Stimulated activated CD4-positive, alpha-beta T cell treated with anti-CD3 and anti-CD28 coated beads, Interleukin-4, amount 100 ng/mL, for 24 hours (primary cell): ENCODE measurements around the gene TNFRSF12A.
A peak's percentile ranks its signal among the peaks of the same experiment; 100 is the strongest.

Experiments used
- DNase-seq: peaks from one replicate; pipeline ENCODE4 v3.0.0-alpha.2; 2020

The TNFRSF12A gene

DNA sequence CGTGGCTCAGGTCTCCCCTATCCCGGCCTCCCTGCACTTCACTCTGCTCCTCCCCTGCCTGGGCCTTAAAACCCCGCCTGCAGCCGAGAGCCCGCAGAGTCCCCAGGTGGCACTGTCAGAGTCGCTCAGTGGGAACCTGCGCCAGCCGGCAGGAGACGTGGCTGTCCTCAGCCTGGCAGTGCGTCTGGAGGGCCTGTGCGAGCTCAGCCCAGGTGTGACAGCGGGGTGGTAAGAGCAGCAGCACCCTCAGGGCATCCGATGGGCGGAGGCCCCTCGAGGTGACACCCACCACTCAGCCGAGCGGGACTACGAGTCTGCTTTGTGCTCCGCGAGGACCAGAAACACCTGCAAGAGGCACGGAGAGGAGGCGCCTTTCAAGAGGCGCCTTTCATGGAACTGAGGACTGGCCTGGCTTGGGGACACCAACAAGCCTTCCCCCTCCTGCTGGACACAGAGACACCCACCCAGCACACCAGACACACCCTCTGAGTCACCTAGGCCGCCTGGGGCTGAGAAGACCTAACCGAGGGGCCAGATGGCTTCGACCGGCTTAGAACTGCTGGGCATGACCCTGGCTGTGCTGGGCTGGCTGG is 7.2 kb upstream of the TNFRSF12A start, which contains the start of gene CLDN9:
CLDN9 (plus strand) TSS at position 96 of the 593 bp plus-strand sequence; CDS start at position 536, 440 bp downstream.
- no peak for DNase-seq

DNA sequence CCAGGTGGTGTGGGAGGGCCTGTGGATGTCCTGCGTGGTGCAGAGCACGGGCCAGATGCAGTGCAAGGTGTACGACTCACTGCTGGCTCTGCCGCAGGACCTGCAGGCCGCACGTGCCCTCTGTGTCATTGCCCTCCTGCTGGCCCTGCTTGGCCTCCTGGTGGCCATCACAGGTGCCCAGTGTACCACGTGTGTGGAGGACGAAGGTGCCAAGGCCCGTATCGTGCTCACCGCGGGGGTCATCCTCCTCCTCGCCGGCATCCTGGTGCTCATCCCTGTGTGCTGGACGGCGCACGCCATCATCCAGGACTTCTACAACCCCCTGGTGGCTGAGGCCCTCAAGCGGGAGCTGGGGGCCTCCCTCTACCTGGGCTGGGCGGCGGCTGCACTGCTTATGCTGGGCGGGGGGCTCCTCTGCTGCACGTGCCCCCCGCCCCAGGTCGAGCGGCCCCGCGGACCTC is 6.6 kb upstream of the TNFRSF12A start:
- DNase-seq = no peak

- DNase-seq = no peak
These were observed 6.0 kb upstream of the TNFRSF12A start for GRCh38 chr16:3013998-3014690.

- DNase-seq = no peak
These were observed 5.2 kb upstream of the TNFRSF12A start for GRCh38 chr16:3014971-3015370.

- DNase-seq = no peak
These were observed 4.2 kb upstream of the TNFRSF12A start for GRCh38 chr16:3015865-3016521.

DNA sequence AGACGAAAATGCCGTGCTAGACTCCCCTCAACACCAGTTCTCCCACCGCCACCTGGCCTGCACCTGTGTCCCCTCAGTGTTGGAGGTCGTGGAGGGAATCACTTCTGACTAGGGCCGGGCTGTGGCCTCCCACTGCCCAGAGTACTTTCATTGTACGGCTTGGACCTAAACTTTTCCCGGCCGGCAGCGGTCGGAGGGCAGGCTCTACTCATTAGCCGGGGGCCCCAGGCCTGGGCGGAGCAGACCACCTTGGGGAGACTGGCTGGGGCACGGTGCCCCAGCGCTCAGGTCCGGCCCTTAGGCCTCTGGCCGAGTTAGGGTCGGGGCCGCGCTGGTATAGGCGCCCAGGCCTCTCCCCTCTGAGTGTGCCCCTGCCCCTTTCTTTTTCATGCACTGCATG is 2.8 kb upstream of the TNFRSF12A start:
- no peak for DNase-seq

GRCh38 chr16:3017794-3018506 is 2.2 kb upstream of the TNFRSF12A start, which contains the start of gene CLDN6:
TSS of gene CLDN6 (minus strand) at chr16:3018183. CDS start at chr16:3016021, 2,162 bp downstream.
- no peak for DNase-seq

DNA sequence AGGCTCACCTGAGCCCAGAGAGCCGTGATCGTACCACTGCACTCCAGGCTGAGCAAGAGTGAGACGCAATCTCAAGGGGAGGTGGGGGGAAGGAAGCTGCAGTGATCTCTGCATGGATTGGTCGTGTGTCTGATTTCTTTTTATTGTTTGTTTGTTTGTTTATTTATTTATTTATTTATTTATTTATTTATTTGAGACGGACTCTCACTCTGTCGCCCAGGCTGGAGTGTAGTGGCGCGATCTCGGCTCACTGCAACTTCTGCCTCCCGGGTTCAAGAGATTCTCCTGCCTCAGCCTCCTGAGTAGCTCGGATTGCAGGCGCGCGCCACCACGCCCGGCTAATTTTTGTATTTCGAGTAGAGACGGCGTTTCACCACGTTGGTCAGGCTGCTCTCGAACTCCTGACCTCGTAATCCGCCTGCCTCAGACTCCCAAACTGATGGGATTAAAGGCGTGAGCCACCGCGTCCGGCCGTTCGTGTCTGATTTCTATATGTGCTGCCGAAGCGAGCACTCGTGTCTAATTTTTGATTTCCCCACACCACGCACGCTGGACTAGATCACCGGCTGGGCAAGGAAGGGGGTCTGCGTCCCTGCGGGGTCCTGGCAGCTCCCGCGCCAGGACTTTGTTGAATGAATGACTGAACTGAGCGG is 448 bp upstream of the TNFRSF12A start:
- no peak for DNase-seq

DNA sequence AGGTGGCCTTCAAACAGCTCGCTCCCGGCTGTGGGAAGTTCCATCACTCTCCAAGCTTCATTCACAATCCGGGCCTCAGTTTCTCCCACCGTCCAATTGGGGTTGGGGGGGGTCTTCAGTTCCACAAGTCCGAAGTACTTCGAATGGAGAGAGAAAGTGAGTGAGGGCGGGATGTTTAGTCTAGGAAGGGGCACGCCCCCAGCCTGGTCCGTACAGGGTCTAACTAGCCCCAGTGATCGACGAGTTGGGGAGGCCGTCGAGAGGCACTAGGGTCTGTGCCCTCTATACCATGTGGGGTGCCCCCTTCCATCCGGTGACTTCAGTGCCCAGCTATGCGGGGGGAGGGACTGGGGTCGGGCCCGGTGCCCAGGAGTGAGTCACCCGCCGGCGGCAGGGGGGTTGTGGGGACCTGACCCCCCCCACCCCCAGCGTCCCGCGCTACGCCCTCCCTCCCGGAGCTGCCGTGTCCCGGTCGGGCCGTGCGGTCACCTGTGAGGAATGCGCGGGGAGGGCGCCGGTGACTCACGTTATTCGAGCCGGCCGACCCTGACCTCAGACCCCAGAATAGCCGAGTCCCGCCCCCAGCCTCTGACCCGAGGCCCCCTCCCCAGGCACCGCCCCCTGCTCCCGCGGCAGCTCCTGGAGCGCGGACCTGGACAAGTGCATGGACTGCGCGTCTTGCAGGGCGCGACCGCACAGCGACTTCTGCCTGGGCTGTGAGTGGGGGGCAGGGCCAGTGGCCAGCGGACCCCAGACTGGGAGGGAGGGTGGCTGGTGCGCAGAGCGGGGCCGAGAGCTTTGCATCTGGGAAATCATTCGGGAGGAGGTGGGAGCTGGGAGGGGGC is 658 bp downstream of the TNFRSF12A start:
- DNase-seq = peak; percentile 52

GRCh38 chr16:3021449-3022207 is 1.5 kb downstream of the TNFRSF12A start:
- DNase-seq = peak; percentile 85

DNA sequence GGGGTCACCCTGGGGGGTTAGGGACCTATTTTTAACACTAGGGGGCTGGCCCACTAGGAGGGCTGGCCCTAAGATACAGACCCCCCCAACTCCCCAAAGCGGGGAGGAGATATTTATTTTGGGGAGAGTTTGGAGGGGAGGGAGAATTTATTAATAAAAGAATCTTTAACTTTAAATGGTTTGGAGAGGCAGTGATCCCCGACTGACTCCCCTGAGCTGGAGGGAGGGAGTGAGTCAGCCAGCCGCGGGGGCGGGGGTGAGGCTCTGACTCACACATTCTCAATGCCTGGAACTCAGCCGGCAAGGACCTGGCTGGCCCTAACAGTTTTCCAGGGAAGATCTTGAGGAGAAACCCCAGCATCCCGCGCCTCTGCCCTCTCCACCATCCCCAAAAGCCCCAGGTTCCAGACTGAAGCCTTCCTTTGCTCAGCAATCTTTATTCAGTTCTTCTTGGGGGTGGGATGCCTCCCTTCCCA is 2.1 kb downstream of the TNFRSF12A start:
- peak; percentile 93 for DNase-seq

DNA sequence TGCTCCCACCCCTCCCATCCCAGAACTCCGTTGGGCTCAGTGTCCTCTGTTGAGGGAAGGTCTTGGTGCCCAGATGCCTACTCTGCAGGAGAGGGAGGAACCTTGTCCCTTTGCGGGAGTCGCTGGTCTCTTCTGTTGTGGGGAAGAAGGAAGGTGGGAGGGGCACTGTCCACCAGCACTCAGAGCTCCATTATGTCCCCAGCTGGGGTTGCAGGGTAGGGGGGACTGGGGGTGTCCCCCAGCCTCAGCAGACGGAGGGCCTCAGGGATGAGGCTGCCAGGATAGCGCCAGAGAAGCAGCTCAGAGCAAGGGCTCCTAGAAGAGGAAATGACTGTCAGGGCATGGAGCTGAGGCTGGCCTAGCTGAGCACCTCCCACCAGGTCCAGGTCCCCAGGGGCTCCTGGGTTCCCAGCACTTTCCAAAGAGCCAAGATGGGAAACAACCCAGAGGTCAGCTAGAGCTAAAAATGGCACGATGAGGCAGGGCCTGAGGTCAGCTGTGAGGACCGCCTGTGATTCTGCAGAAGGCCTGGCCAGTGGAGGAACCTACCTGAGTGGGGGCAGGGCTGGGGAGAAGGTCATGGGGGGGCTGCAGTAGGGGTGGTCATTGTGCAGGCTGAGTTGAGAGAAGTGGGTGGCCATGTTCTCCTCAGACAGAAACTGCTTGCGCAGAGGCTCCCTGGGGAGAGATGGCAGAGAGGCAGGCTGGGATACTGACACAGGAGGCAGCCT is 2.7 kb downstream of the TNFRSF12A start:
- peak; percentile 32 for DNase-seq

DNA sequence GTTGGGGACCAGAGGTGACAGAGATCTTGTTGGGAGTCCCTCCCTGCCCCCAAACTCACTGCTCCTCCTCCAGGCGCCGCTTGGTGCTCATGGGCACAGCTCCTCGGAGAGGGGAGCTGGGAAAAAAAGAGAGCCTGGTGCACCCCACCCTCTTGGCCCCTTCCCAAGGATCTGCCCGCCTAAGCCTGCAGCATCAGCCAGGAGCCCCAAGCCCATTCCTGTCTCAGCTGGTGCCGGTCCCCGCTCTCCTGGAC is 3.2 kb downstream of the TNFRSF12A start:
- DNase-seq = no peak

DNA sequence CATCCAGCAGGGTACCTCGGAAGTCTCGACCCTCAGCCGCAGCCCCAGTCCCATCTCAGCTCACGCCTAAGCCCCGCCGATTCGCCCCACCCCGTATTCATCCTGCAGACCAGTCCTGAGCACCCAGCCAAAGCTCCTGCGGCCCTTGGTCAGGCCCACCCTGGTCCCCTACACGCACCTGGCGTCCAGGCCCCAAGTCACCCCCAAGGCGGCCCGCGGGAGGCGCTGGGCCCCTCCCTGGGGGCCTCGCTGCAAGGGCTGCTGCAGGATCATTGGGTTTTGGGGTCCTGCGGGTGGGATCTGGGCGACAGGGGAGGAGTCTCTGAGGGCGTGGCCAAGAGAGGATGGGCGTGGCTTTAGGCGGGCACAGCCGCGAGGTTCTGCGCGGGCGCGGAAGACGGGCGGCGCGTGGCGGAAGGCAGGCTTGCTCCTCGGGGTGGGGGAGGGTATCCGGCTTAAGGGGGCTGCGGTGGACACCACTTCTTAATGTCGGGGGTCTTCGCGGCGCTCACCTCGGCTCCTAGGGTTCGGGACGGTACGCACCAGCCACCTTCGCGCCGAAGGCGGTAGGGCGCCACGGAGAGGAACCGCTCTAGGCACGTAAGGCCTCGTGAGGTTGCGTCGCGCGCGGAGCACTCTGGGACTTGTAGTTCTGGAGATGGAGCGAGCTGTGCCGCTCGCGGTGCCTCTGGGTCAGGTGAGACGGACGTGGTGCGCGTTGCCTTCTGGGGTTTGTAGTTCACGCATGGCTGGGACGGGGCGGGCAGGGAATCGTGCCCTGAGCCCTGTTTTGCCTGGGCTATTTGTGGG is 3.7 kb downstream of the TNFRSF12A start, which contains the start of the genes HCFC1R1 and THOC6:
HCFC1R1 (minus strand) TSS at position 274 of the 810 bp plus-strand sequence; CDS start at position 273, 1 bp downstream.
THOC6 (plus strand) TSS at position 367 of the 810 bp plus-strand sequence; CDS start at position 659, 292 bp downstream.
- DNase-seq = peak; percentile 96

DNA sequence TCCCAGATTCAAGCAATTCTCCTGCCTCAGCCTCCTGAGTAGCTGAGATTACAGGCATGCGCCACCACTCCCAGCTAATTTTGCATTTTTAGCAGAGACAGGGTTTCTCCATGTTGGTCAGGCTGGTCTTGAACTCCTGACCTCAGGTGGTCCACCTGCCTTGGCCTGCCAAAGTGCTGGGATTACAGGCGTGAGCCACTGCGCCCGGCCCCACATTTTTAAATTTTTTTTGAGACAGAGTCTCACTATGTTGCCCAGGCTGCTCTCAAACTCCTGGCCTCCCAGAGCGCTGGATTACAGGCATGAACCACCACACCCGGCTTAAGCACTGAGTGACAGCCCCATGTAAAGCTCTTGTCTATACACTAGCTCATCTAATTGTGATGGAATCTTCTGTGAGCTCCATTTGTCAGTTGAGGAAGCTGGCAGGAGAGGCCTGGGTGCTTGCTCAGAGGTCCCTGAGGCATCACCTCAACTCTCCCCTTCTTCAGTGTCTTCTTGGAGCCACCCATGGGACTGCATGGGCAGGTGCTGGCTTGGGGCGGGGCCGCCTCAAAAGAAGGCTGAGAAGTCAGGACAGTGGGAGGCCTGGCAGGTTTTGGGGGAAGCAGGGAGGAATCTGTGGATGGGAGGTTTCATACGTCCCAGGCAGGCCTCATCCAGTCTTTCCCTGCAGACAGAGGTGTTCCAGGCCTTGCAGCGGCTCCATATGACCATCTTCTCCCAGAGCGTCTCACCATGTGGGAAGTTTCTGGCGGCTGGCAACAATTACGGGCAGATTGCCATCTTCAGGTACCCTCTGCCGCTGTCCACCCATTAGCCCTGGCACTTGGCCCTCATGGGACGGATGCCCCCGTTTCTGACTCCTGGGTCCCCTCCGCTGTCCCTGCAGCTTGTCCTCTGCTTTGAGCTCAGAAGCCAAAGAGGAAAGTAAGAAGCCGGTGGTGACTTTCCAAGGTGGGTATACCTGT is 5.1 kb downstream of the TNFRSF12A start:
- DNase-seq = no peak

- DNase-seq = no peak
These were observed 5.8 kb downstream of the TNFRSF12A start for GRCh38 chr16:3026003-3026378.

DNA sequence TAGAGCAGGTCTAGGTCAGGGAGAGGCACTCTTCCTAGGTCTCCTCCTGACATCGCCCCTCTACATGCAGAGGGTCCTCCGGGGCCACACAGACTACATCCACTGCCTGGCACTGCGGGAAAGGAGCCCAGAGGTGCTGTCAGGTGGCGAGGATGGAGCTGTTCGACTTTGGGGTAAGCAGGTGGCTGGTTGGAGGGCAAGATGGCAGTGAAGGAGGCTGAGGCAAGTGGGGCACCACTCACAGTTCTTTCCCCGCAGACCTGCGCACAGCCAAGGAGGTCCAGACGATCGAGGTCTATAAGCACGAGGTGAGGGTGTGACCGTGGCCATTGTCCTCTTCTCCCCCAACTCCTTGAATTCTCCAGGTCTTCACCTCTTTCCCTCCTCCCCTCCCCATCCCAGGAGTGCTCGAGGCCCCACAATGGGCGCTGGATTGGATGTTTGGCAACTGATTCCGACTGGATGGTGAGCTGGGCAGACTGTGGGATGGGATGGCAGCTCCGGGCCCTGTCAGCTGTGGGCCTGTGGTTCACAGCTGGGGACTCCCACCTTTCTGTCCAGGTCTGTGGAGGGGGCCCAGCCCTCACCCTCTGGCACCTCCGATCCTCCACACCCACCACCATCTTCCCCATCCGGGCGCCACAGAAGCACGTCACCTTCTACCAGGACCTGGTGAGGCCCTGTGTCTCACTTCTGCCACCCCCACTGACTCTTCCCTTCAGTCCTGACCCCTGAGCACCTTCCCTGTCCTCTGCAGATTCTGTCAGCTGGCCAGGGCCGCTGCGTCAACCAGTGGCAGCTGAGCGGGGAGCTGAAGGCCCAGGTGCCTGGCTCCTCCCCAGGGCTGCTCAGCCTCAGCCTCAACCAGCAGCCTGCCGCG is 6.7 kb downstream of the TNFRSF12A start:
- no peak for DNase-seq
